K562 (cell line): ENCODE data around the gene KRT39. TPM values are rescaled to one million over a fixed set of nuclear protein-coding genes. Genes with fewer than 3 reads are reported as not detected.

Experiments
- ATAC-seq: fragments of 200-7000 bp; cut with Tn5 transposase; 3 replicates; pipeline ENCODE4 v1.9.1; 2020; ENCODE audit warnings: moderate library complexity
- BruUV-seq: library from RNA; stranded (reverse); fragments of 400-500 nt; replicated peaks from 2 replicates; lab custom pipeline; 2021; lab: Mats Ljungman, UMichigan
- CTCF ChIA-PET: fragments of 300-600 bp; formaldehyde crosslinking; extraction: SDS; loops from one replicate; lab custom pipeline; 2021; ENCODE audit warnings: low intra/inter-chr PET ratio; lab: Yijun Ruan, JAX
- POLR2A ChIA-PET: fragments of 300-600, 350-650 bp; sonication (Branson Sonifier 250); formaldehyde crosslinking; extraction: SDS; loops from one replicate; lab custom pipeline; 2021; ENCODE audit warnings: antibody characterized with exemption, inconsistent platforms; lab: Yijun Ruan, JAX
- DNase-seq, 4 experiments: peaks; one replicate each; pipeline versions ENCODE4 v3.0.0 to v3.0.0-alpha.2; 2011 to 2018; ENCODE audit warnings: low spot score in 3 of 4, mixed read lengths in 3 of 4; ENCODE audit errors: extremely low read depth in 1 of 4
- FAIRE-seq: peaks from 2 replicates; lab custom pipeline; 2011; peaks lifted over from hg19 to GRCh38; lab: Jason Lieb, UNC
- H2AFZ ChIP-seq: 2 replicates; pipeline ENCODE4 v1.6.0; 2011; ENCODE audit warnings: low read depth, low read length, control low read depth, inconsistent platforms
- H3K27ac ChIP-seq: fragments of 200-600 bp; 3 replicates; pipeline ENCODE4 v1.8.0; 2011; ENCODE audit warnings: low read depth, mild to moderate bottlenecking, control low read depth, inconsistent platforms, low read length, moderate library complexity, mixed read lengths; ENCODE audit errors: extremely low read depth
- H3K27me3 ChIP-seq, 2 experiments: fragments of 300-600 bp in 1 of 2; 2 replicates in 1 of 2; 3 replicates in 1 of 2; pipeline versions ENCODE4 v1.6.0 to v1.8.0; 2011; ENCODE audit warnings: inconsistent platforms in 2 of 2, low read length in 2 of 2, mild to moderate bottlenecking in 1 of 2, mixed read lengths in 1 of 2, moderate library complexity in 1 of 2; ENCODE audit not compliant: control insufficient read depth in 2 of 2, insufficient read depth in 2 of 2
- H3K36me3 ChIP-seq: fragments of 300-600 bp; 3 replicates; pipeline ENCODE4 v1.8.0; 2011; ENCODE audit warnings: mild to moderate bottlenecking, low read length, inconsistent platforms; ENCODE audit not compliant: control insufficient read depth, insufficient read depth
- H3K4me1 ChIP-seq, 2 experiments: fragments of 200-600 bp in 1 of 2; replicated peaks in 1 of 2; 2 replicates in 1 of 2; 3 replicates in 1 of 2; pipeline versions ENCODE4 v1.5.1 to v1.8.0; 2011; ENCODE audit warnings: inconsistent platforms in 2 of 2, low read length in 2 of 2, mild to moderate bottlenecking in 1 of 2, mixed read lengths in 1 of 2, moderate library complexity in 1 of 2; ENCODE audit not compliant: control insufficient read depth in 2 of 2, insufficient read depth in 2 of 2
- H3K4me2 ChIP-seq: 2 replicates; pipeline ENCODE4 v1.6.1; 2011; ENCODE audit warnings: low read length, control low read depth, inconsistent platforms, mixed read lengths; ENCODE audit not compliant: insufficient read depth
- H3K4me3 ChIP-seq: fragments of 200-600 bp; sonication (generic), shearing (Covaris generic); 2 replicates; pipeline ENCODE4 v1.5.1; 2016; ENCODE audit warnings: control low read depth, inconsistent platforms
- H3K79me2 ChIP-seq: fragments of 200-600 bp; 3 replicates; pipeline ENCODE4 v1.8.0; 2011; ENCODE audit warnings: low read length, inconsistent platforms; ENCODE audit not compliant: control insufficient read depth, insufficient read depth
- H3K9ac ChIP-seq, 2 experiments: 2 replicates each; pipeline versions ENCODE4 v1.6.0 to v1.6.1; 2011; ENCODE audit warnings: low read depth in 2 of 2, low read length in 2 of 2, control low read depth in 1 of 2, inconsistent platforms in 1 of 2, mild to moderate bottlenecking in 1 of 2, mixed read lengths in 1 of 2; ENCODE audit not compliant: insufficient read depth in 1 of 2
- H3K9me1 ChIP-seq: one replicate; pipeline ENCODE4 v1.6.0; 2011; ENCODE audit warnings: inconsistent platforms, mild to moderate bottlenecking, low read length, moderate library complexity; ENCODE audit not compliant: control insufficient read depth, insufficient read depth
- H3K9me3 ChIP-seq: replicated peaks from 2 replicates; pipeline ENCODE4 v1.5.1; 2011; ENCODE audit warnings: low read depth, low read length, inconsistent platforms; ENCODE audit not compliant: control insufficient read depth, insufficient read depth
- H4K20me1 ChIP-seq: replicated peaks from 2 replicates; pipeline ENCODE4 v1.6.1; 2011; ENCODE audit warnings: low read length, inconsistent platforms, mixed read lengths; ENCODE audit not compliant: control insufficient read depth, insufficient read depth
- DMBX1 ChIP-seq: fragments of 250-450 bp; sonication (Bioruptor Pico); IDR thresholded peaks from 2 replicates; pipeline ENCODE4 v1.8.0; 2022; ENCODE audit warnings: inconsistent platforms, mild to moderate bottlenecking, moderate library complexity, borderline replicate concordance
- ERF ChIP-seq: fragments of 450-650 bp; formaldehyde crosslinking; IDR thresholded peaks from 2 replicates; pipeline ENCODE4 v1.4.0; 2020; ENCODE audit warnings: mild to moderate bottlenecking, mixed read lengths
- ETV5 ChIP-seq: sonication (generic); formaldehyde crosslinking; IDR thresholded peaks from 2 replicates; pipeline ENCODE4 v1.4.0; 2020; ENCODE audit warnings: low read depth, mild to moderate bottlenecking, missing genetic modification reagents
- JUND ChIP-seq, 2 experiments: IDR thresholded peaks; 2 replicates in 1 of 2; 3 replicates in 1 of 2; pipeline ENCODE4 v1.6.1; 2011; ENCODE audit warnings: borderline replicate concordance in 2 of 2, low read depth in 2 of 2, low read length in 2 of 2, improper control_type of control experiment in 1 of 2, missing biosample characterization in 1 of 2, missing genetic modification characterization in 1 of 2, missing genetic modification reagents in 1 of 2
- MCM2 ChIP-seq: fragments of 450-650 bp; IDR thresholded peaks from 2 replicates; pipeline ENCODE4 v1.6.1; 2017; ENCODE audit warnings: low read depth, mild to moderate bottlenecking
- MXD1 ChIP-seq: fragments of 250-450 bp; sonication (Bioruptor Pico); IDR thresholded peaks from 2 replicates; pipeline ENCODE4 v1.8.0; 2021; ENCODE audit warnings: borderline replicate concordance, mild to moderate bottlenecking, moderate library complexity; ENCODE audit not compliant: poor library complexity, severe bottlenecking
- NFRKB ChIP-seq: fragments of 450-650 bp; IDR thresholded peaks from 2 replicates; pipeline ENCODE4 v1.6.1; 2016; ENCODE audit warnings: low read depth
- PTTG1 ChIP-seq: fragments of 450-650 bp; IDR thresholded peaks from 2 replicates; pipeline ENCODE4 v1.6.1; 2016; ENCODE audit warnings: low read depth, mild to moderate bottlenecking, missing genetic modification characterization, missing compliant biosample characterization
- RBBP5 ChIP-seq: fragments of 200-600 bp; sonication (generic); IDR thresholded peaks from 2 replicates; pipeline ENCODE4 v1.6.1; 2012; ENCODE audit warnings: borderline replicate concordance, mild to moderate bottlenecking, low read length, control low read depth, inconsistent platforms; ENCODE audit not compliant: insufficient read depth, poor library complexity, severe bottlenecking
- SMARCB1 ChIP-seq: IDR thresholded peaks from 2 replicates; pipeline ENCODE4 v1.6.1; 2011; ENCODE audit warnings: improper control_type of control experiment, low read depth; ENCODE audit not compliant: insufficient read length
- XRCC5 ChIP-seq: fragments of 200-400 bp; formaldehyde crosslinking; IDR thresholded peaks from 2 replicates; pipeline ENCODE4 v1.6.1; 2017; ENCODE audit warnings: low read depth, mild to moderate bottlenecking, low read length
- ZNF830 ChIP-seq: fragments of 250-450 bp; sonication (Bioruptor Pico); IDR thresholded peaks from 2 replicates; pipeline ENCODE4 v1.5.0; 2021; ENCODE audit warnings: mild to moderate bottlenecking
- WGBS: fragments of 100-300 bp; shearing (Covaris generic); methylation state at CpG from one replicate; pipeline ENCODE4 v1.1.6; 2016; ENCODE audit warnings: low coverage, mixed read lengths; ENCODE audit not compliant: insufficient coverage; ENCODE audit errors: missing lambda C conversion rate; 5-methylcytosine and 5-hydroxymethylcytosine counted together
- in situ Hi-C: fragments of 300-500 bp; cut with MboI; formaldehyde crosslinking; loops from 4 replicates; pipeline ENCODE4 v1.15.0; 2018; ENCODE audit warnings: inconsistent platforms, mixed read lengths
- intact Hi-C: fragments of 100-400 bp; cut with micrococcal nuclease; formaldehyde crosslinking; loops from 2 replicates; pipeline ENCODE4 v1.14.2; 2022
- polyA plus RNA-seq, 8 experiments: library from polyadenylated mRNA; depleted of rRNA in 4 of 8; stranded (reverse) in 5 of 8; unstranded in 3 of 8; fragments of >200 nt; fragmentation: Nextera tagmentation in 2 of 8; fragmentation: Illumina TruSeq in 1 of 8; extraction: Ambion mirVana in 2 of 8; extraction: Trizol in 1 of 8; gene quantifications; 2 replicates each; pipeline versions ENCODE4 v1.2.1 to v1.2.3, GENCODE V29; 2011 to 2014; ENCODE audit warnings: inconsistent platforms in 1 of 8, missing spikeins in 1 of 8
- total RNA-seq, 7 experiments: library from RNA; depleted of rRNA in 6 of 7; stranded (reverse); fragments of >200 nt in 6 of 7; fragmentation: Illumina TruSeq in 2 of 7; extraction: Trizol in 2 of 7; gene quantifications; 2 replicates each; pipeline versions ENCODE4 v1.2.1 to v1.2.3, GENCODE V29; 2011 to 2021; ENCODE audit warnings: low replicate concordance in 1 of 7
- TF ChIP-seq, protein P1 (sequence below): fragments of 250-450 bp; sonication (Bioruptor Pico); IDR thresholded peaks from 2 replicates; pipeline ENCODE4 v1.4.0; 2020; ENCODE audit warnings: mild to moderate bottlenecking, moderate library complexity, borderline replicate concordance

The KRT39 gene
- total and polyA plus RNA-seq, 9 of the 15 experiments (the other 6 are each of a cell fraction or from before 2014, with no cell fraction given), result not detected

GRCh38 chr17:40944531-40944930 is 22.2 kb downstream of the KRT39 start:
- Histone ChIP-seq H4K20me1 (no peaks in the 10 kb centered on the region), H2AFZ (no peak overlapping the region), H3K9me1 (no peaks in the 10 kb centered on the region), H3K4me3 (no peak overlapping the region), H3K27me3 (peaks cover 2 to 7% of the 10 kb centered on the region in 2 experiments; a peak in 4 of 5 replicates), H3K9ac (no peak overlapping the region), H3K4me2 (no peak overlapping the region), H3K9me3 (no peaks in the 10 kb centered on the region), H3K27ac (no peak overlapping the region), H3K4me1 (no peaks in the 10 kb centered on the region), H3K36me3 (no peaks in the 10 kb centered on the region), H3K79me2 (no peaks in the 10 kb centered on the region)
- TF ChIP-seq NFRKB, result no peak
- TF ChIP-seq, protein P1, sequence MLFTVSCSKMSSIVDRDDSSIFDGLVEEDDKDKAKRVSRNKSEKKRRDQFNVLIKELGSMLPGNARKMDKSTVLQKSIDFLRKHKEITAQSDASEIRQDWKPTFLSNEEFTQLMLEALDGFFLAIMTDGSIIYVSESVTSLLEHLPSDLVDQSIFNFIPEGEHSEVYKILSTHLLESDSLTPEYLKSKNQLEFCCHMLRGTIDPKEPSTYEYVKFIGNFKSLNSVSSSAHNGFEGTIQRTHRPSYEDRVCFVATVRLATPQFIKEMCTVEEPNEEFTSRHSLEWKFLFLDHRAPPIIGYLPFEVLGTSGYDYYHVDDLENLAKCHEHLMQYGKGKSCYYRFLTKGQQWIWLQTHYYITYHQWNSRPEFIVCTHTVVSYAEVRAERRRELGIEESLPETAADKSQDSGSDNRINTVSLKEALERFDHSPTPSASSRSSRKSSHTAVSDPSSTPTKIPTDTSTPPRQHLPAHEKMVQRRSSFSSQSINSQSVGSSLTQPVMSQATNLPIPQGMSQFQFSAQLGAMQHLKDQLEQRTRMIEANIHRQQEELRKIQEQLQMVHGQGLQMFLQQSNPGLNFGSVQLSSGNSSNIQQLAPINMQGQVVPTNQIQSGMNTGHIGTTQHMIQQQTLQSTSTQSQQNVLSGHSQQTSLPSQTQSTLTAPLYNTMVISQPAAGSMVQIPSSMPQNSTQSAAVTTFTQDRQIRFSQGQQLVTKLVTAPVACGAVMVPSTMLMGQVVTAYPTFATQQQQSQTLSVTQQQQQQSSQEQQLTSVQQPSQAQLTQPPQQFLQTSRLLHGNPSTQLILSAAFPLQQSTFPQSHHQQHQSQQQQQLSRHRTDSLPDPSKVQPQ, result no peak
- no peak for TF ChIP-seq PTTG1
- TF ChIP-seq XRCC5, result no peak
- TF ChIP-seq RBBP5, result no peak
- TF ChIP-seq MXD1 (CRISPR knock-in tag), result no peak
- no peak for TF ChIP-seq SMARCB1
- TF ChIP-seq ETV5 (CRISPR knock-in tag), result no peak
- TF ChIP-seq ERF, result no peak
- TF ChIP-seq DMBX1 (CRISPR knock-in tag), result no peak
- no peak for TF ChIP-seq MCM2
- TF ChIP-seq JUND (IDR thresholded peaks at IDR 0.05; ENCODE audit: borderline replicate concordance, low read depth, low read length), result no peak
- no peak for TF ChIP-seq JUND (tag; IDR thresholded peaks at IDR 0.05; ENCODE audit: borderline replicate concordance, low read depth, low read length)
- no peak for TF ChIP-seq ZNF830 (CRISPR knock-in tag)
- WGBS, result 0% methylated on average over 1 of the region's 1 CpG
- intact Hi-C loops, result no loop called here
- BruUV-seq, result no TSS peak
- ChIA-PET CTCF (no interaction called here), POLR2A (interaction anchor here (1.1 kb wide), 1 partner anchor 31 kb away, joined by 4 read pairs; no protein-coding TSS in a partner anchor)
- in situ Hi-C loops, result no loop called here
- ATAC-seq (no peak), FAIRE-seq (peak; percentile 11), DNase-seq (no peak)
